ENCODE measurements around the gene EYS. TPM values are rescaled to one million over a fixed set of nuclear protein-coding genes. Genes with fewer than 3 reads are reported as not detected.
"Not testable (repeated sequence)": the region's sequence is repeated elsewhere in the genome, so short reads cannot be mapped to it uniquely, and the experiment has no call there.

EYS gene
- total RNA-seq, 4 donors from 2014 or later, result under 0.01 TPM; not detected in 3

- Histone ChIP-seq H3K9me3 (no peaks in the 10 kb centered on the region), H3K4me3 (no peak overlapping the region), H3K36me3 (no peaks in the 10 kb centered on the region), H3K4me1 (no peaks in the 10 kb centered on the region), H3K27ac (replicated peaks in 1 of 4) (no peak overlapping the region), H3K27me3 (no peaks in the 10 kb centered on the region)
- TF ChIP-seq EP300 (IDR thresholded peaks at IDR 0.05) (no peak), POLR2A (IDR thresholded peaks at IDR 0.05; ENCODE audit: low read depth) (no peak), CTCF (IDR thresholded peaks at IDR 0.05) (no peak), POLR2AphosphoS5 (IDR thresholded peaks at IDR 0.05) (no peak)
- no peak for DNase-seq (ENCODE audit: extremely low spot score)
- WGBS, result 94% methylated on average over 1 of the region's 1 CpG
- intact Hi-C loops (cut with DNase I), result no loop called here
These were observed 168.4 kb downstream of the EYS start for GRCh38 chr6:65538644-65539043.

GRCh38 chr6:65537600-65537999 lies 169.4 kb downstream of the EYS start:
- Histone ChIP-seq H3K4me1 (no peaks in the 10 kb centered on the region), H3K36me3 (no peaks in the 10 kb centered on the region), H3K4me3 (no peak overlapping the region), H3K27me3 (no peaks in the 10 kb centered on the region), H3K9me3 (no peaks in the 10 kb centered on the region), H3K27ac (replicated peaks in 1 of 4) (no peak overlapping the region)
- WGBS, result 87% methylated on average over 2 of the region's 2 CpGs
- TF ChIP-seq EP300 (IDR thresholded peaks at IDR 0.05) (no peak), POLR2A (IDR thresholded peaks at IDR 0.05; ENCODE audit: low read depth) (no peak), CTCF (IDR thresholded peaks at IDR 0.05) (no peak), POLR2AphosphoS5 (IDR thresholded peaks at IDR 0.05) (no peak)
- no peak for DNase-seq (ENCODE audit: extremely low spot score)
- intact Hi-C loops (cut with DNase I), result no loop called here

- Histone ChIP-seq H3K36me3 (no peaks in the 10 kb centered on the region), H3K27ac (replicated peaks in 1 of 4) (no peak overlapping the region), H3K27me3 (no peaks in the 10 kb centered on the region), H3K9me3 (no peaks in the 10 kb centered on the region), H3K4me1 (no peaks in the 10 kb centered on the region), H3K4me3 (no peak overlapping the region)
- no peak for DNase-seq (ENCODE audit: extremely low spot score)
- intact Hi-C loops (cut with DNase I), result no loop called here
- TF ChIP-seq EP300 (IDR thresholded peaks at IDR 0.05) (no peak), CTCF (IDR thresholded peaks at IDR 0.05) (no peak), POLR2A (IDR thresholded peaks at IDR 0.05; ENCODE audit: low read depth) (no peak), POLR2AphosphoS5 (IDR thresholded peaks at IDR 0.05) (no peak)
- 83% methylated on average over 3 of the region's 3 CpGs for WGBS
These were observed 175.5 kb downstream of the EYS start for GRCh38 chr6:65531533-65531932.

GRCh38 chr6:65524232-65524631 lies 182.8 kb downstream of the EYS start:
- TF ChIP-seq EP300 (IDR thresholded peaks at IDR 0.05), result no peak
- no peak for TF ChIP-seq POLR2AphosphoS5 (IDR thresholded peaks at IDR 0.05)
- 93% methylated on average over 1 of the region's 2 CpGs for WGBS
- H3K4me1 ChIP-seq, result no peaks in the 10 kb centered on the region

GRCh38 chr6:65505736-65506135 lies 201.3 kb downstream of the EYS start:
- no peaks in the 10 kb centered on the region for H3K36me3 ChIP-seq
- 78% methylated on average over 4 of the region's 4 CpGs for WGBS
- no peak overlapping the region for H3K4me3 ChIP-seq
- H3K27me3 ChIP-seq, result no peaks in the 10 kb centered on the region
- H3K4me1 ChIP-seq, result no peaks in the 10 kb centered on the region
- DNase-seq (ENCODE audit: extremely low spot score), result no peak
- H3K27ac ChIP-seq (replicated peaks in 1 of 4), result no peak overlapping the region
- intact Hi-C loops (cut with DNase I), result no loop called here
- no peak for TF ChIP-seq POLR2A (IDR thresholded peaks at IDR 0.05; ENCODE audit: low read depth)
- H3K9me3 ChIP-seq, result no peaks in the 10 kb centered on the region

More at GRCh38 chr6:65524232-65524631, 182.8 kb downstream of the EYS start:
- intact Hi-C loops (cut with DNase I), result no loop called here
- no peak for DNase-seq (ENCODE audit: extremely low spot score)
- Histone ChIP-seq H3K27ac (replicated peaks in 1 of 4) (no peak overlapping the region), H3K4me3 (no peak overlapping the region), H3K27me3 (no peaks in the 10 kb centered on the region), H3K36me3 (no peaks in the 10 kb centered on the region), H3K9me3 (no peaks in the 10 kb centered on the region)

- no peak overlapping the region for H3K4me3 ChIP-seq
- WGBS, result 70% methylated on average over 2 of the region's 2 CpGs
These were observed 206.0 kb downstream of the EYS start for GRCh38 chr6:65501045-65501444.

GRCh38 chr6:65483652-65484051 lies 223.4 kb downstream of the EYS start:
- 80% methylated on average over 7 of the region's 7 CpGs for WGBS
- H3K9me3 ChIP-seq; H3K4me3 ChIP-seq; H3K36me3 ChIP-seq; H3K27ac ChIP-seq (replicated peaks in 1 of 4); H3K27me3 ChIP-seq; DNase-seq (ENCODE audit: extremely low spot score); intact Hi-C loops (cut with DNase I); H3K4me1 ChIP-seq: not testable (repeated sequence)

More at GRCh38 chr6:65501045-65501444, 206.0 kb downstream of the EYS start:
- no peak for TF ChIP-seq EP300 (IDR thresholded peaks at IDR 0.05)
- no peak for TF ChIP-seq POLR2AphosphoS5 (IDR thresholded peaks at IDR 0.05)
- no peak for TF ChIP-seq POLR2A (IDR thresholded peaks at IDR 0.05; ENCODE audit: low read depth)
- TF ChIP-seq CTCF (IDR thresholded peaks at IDR 0.05), result no peak
- no peaks in the 10 kb centered on the region for H3K27me3 ChIP-seq
- H3K27ac ChIP-seq (replicated peaks in 1 of 4), result no peak overlapping the region
- no peaks in the 10 kb centered on the region for H3K36me3 ChIP-seq
- H3K4me1 ChIP-seq, result no peaks in the 10 kb centered on the region
- DNase-seq (ENCODE audit: extremely low spot score), result no peak
- H3K9me3 ChIP-seq, result no peaks in the 10 kb centered on the region
- intact Hi-C loops (cut with DNase I), result no loop called here
